Measurements from ENCODE around the gene CTIF. TPM values are rescaled to one million over a fixed set of nuclear protein-coding genes. Genes with fewer than 3 reads are reported as not detected.

Gene CTIF
- total and polyA plus RNA-seq, 2 experiments from 2014 or later = 8.6 to 14.4 TPM

DNA sequence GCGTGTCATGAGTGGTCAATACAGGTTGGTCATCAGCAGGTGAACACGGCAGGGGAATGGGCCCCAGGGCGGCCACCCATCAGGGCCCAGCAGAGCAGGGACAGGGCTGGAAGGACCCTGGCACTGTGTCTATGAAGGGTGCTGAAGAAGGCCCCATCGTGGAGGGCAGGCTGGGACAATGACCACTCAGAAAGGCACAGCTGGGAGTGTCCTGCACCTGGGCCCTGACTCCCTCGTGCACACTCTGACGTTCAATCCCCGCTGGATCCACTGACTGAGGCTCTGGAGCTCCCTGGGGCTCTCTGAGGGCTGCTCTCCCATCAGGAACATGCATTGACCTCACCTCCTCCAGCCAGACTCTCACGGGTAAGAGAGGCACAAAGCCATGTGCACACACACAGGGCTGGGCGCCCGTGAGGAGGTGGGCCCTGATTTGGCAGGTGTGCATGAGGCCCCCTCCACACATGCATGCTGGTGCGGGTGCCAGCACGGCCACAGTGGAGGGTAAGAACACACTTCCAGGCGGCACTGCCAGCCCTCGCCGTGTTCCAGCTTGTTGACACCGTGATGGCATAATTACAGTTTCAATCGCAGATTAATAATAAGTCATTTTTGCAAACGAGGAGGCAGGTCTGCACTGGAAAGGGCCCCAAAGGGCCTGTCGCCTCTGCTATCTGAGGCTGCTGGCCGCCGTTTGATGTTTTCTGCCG is 353.5 kb downstream of the CTIF start:
- no peak overlapping the region for H3K4me3 ChIP-seq
- no peaks in the 10 kb centered on the region for H3F3A ChIP-seq (replicated peaks; ENCODE audit: low read depth)
- no peaks in the 10 kb centered on the region for H4K20me1 ChIP-seq (replicated peaks; ENCODE audit: insufficient read depth)
- no peaks in the 10 kb centered on the region for H3K9me3 Mint-ChIP-seq
- no peaks in the 10 kb centered on the region for H3K9me2 ChIP-seq (ENCODE audit: insufficient read depth)
- H3K27me3 Mint-ChIP-seq (ENCODE audit: insufficient read depth, low read depth, poor library complexity) = peaks cover 10% of the 10 kb centered on the region
- H3K4me2 ChIP-seq = no peak overlapping the region
- no peak overlapping the region for H3K27ac Mint-ChIP-seq
- TF ChIP-seq EZH2phosphoT487 (IDR thresholded peaks at IDR 0.05; ENCODE audit: unreplicated experiment) = no peak
- TF ChIP-seq CREB1 (CRISPR knock-in tag; IDR thresholded peaks at IDR 0.05; ENCODE audit: low read depth) = no peak
- TF ChIP-seq STAT1 (IDR thresholded peaks at IDR 0.05; ENCODE audit: unreplicated experiment) = no peak
- TF ChIP-seq JUNB (IDR thresholded peaks at IDR 0.05; ENCODE audit: unreplicated experiment) = no peak
- TF ChIP-seq EZH2 (IDR thresholded peaks at IDR 0.05; ENCODE audit: low read depth, unreplicated experiment) = no peak
- TF ChIP-seq, protein P1, sequence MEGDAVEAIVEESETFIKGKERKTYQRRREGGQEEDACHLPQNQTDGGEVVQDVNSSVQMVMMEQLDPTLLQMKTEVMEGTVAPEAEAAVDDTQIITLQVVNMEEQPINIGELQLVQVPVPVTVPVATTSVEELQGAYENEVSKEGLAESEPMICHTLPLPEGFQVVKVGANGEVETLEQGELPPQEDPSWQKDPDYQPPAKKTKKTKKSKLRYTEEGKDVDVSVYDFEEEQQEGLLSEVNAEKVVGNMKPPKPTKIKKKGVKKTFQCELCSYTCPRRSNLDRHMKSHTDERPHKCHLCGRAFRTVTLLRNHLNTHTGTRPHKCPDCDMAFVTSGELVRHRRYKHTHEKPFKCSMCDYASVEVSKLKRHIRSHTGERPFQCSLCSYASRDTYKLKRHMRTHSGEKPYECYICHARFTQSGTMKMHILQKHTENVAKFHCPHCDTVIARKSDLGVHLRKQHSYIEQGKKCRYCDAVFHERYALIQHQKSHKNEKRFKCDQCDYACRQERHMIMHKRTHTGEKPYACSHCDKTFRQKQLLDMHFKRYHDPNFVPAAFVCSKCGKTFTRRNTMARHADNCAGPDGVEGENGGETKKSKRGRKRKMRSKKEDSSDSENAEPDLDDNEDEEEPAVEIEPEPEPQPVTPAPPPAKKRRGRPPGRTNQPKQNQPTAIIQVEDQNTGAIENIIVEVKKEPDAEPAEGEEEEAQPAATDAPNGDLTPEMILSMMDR (conservative IDR thresholded peaks at IDR 0.05; ENCODE audit: low read depth in 2 of 2) = no peak
- no peak for TF ChIP-seq POLR2AphosphoS5 (IDR thresholded peaks at IDR 0.05; ENCODE audit: low read depth)
- TF ChIP-seq NANOG (IDR thresholded peaks at IDR 0.05; ENCODE audit: borderline replicate concordance) = no peak
- TF ChIP-seq, protein P2, sequence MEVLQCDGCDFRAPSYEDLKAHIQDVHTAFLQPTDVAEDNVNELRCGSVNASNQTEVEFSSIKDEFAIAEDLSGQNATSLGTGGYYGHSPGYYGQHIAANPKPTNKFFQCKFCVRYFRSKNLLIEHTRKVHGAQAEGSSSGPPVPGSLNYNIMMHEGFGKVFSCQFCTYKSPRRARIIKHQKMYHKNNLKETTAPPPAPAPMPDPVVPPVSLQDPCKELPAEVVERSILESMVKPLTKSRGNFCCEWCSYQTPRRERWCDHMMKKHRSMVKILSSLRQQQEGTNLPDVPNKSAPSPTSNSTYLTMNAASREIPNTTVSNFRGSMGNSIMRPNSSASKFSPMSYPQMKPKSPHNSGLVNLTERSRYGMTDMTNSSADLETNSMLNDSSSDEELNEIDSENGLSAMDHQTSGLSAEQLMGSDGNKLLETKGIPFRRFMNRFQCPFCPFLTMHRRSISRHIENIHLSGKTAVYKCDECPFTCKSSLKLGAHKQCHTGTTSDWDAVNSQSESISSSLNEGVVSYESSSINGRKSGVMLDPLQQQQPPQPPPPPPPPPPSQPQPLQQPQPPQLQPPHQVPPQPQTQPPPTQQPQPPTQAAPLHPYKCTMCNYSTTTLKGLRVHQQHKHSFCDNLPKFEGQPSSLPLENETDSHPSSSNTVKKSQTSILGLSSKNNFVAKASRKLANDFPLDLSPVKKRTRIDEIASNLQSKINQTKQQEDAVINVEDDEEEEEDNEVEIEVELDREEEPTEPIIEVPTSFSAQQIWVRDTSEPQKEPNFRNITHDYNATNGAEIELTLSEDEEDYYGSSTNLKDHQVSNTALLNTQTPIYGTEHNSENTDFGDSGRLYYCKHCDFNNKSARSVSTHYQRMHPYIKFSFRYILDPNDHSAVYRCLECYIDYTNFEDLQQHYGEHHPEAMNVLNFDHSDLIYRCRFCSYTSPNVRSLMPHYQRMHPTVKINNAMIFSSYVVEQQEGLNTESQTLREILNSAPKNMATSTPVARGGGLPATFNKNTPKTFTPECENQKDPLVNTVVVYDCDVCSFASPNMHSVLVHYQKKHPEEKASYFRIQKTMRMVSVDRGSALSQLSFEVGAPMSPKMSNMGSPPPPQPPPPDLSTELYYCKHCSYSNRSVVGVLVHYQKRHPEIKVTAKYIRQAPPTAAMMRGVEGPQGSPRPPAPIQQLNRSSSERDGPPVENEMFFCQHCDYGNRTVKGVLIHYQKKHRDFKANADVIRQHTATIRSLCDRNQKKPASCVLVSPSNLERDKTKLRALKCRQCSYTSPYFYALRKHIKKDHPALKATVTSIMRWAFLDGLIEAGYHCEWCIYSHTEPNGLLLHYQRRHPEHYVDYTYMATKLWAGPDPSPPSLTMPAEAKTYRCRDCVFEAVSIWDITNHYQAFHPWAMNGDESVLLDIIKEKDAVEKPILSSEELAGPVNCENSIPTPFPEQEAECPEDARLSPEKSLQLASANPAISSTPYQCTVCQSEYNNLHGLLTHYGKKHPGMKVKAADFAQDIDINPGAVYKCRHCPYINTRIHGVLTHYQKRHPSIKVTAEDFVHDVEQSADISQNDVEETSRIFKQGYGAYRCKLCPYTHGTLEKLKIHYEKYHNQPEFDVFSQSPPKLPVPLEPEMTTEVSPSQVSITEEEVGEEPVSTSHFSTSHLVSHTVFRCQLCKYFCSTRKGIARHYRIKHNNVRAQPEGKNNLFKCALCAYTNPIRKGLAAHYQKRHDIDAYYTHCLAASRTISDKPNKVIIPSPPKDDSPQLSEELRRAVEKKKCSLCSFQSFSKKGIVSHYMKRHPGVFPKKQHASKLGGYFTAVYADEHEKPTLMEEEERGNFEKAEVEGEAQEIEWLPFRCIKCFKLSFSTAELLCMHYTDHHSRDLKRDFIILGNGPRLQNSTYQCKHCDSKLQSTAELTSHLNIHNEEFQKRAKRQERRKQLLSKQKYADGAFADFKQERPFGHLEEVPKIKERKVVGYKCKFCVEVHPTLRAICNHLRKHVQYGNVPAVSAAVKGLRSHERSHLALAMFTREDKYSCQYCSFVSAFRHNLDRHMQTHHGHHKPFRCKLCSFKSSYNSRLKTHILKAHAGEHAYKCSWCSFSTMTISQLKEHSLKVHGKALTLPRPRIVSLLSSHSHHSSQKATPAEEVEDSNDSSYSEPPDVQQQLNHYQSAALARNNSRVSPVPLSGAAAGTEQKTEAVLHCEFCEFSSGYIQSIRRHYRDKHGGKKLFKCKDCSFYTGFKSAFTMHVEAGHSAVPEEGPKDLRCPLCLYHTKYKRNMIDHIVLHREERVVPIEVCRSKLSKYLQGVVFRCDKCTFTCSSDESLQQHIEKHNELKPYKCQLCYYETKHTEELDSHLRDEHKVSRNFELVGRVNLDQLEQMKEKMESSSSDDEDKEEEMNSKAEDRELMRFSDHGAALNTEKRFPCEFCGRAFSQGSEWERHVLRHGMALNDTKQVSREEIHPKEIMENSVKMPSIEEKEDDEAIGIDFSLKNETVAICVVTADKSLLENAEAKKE (CRISPR knock-in tag; IDR thresholded peaks at IDR 0.05) = no peak
- TF ChIP-seq, protein P3, sequence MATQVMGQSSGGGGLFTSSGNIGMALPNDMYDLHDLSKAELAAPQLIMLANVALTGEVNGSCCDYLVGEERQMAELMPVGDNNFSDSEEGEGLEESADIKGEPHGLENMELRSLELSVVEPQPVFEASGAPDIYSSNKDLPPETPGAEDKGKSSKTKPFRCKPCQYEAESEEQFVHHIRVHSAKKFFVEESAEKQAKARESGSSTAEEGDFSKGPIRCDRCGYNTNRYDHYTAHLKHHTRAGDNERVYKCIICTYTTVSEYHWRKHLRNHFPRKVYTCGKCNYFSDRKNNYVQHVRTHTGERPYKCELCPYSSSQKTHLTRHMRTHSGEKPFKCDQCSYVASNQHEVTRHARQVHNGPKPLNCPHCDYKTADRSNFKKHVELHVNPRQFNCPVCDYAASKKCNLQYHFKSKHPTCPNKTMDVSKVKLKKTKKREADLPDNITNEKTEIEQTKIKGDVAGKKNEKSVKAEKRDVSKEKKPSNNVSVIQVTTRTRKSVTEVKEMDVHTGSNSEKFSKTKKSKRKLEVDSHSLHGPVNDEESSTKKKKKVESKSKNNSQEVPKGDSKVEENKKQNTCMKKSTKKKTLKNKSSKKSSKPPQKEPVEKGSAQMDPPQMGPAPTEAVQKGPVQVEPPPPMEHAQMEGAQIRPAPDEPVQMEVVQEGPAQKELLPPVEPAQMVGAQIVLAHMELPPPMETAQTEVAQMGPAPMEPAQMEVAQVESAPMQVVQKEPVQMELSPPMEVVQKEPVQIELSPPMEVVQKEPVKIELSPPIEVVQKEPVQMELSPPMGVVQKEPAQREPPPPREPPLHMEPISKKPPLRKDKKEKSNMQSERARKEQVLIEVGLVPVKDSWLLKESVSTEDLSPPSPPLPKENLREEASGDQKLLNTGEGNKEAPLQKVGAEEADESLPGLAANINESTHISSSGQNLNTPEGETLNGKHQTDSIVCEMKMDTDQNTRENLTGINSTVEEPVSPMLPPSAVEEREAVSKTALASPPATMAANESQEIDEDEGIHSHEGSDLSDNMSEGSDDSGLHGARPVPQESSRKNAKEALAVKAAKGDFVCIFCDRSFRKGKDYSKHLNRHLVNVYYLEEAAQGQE (IDR thresholded peaks at IDR 0.05; ENCODE audit: unreplicated experiment) = no peak
- TF ChIP-seq ZNF114 (CRISPR knock-in tag; IDR thresholded peaks at IDR 0.05) = no peak
- TF ChIP-seq, protein P4, sequence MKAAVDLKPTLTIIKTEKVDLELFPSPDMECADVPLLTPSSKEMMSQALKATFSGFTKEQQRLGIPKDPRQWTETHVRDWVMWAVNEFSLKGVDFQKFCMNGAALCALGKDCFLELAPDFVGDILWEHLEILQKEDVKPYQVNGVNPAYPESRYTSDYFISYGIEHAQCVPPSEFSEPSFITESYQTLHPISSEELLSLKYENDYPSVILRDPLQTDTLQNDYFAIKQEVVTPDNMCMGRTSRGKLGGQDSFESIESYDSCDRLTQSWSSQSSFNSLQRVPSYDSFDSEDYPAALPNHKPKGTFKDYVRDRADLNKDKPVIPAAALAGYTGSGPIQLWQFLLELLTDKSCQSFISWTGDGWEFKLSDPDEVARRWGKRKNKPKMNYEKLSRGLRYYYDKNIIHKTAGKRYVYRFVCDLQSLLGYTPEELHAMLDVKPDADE (IDR thresholded peaks at IDR 0.05) = no peak
- H3K27me3 ChIP-seq (ENCODE audit: insufficient read depth) = no peaks in the 10 kb centered on the region
- no peaks in the 10 kb centered on the region for H3K79me2 ChIP-seq (replicated peaks; ENCODE audit: insufficient read depth)
- no peak for ATAC-seq
- no peak overlapping the region for H3K27ac ChIP-seq (ENCODE audit: low read depth)
- H2AFZ ChIP-seq = no peak overlapping the region
- H3K4me3 Mint-ChIP-seq = no peak overlapping the region
- peaks cover 11% of the 10 kb centered on the region for H3K4me1 ChIP-seq (ENCODE audit: insufficient read depth)
- no peaks in the 10 kb centered on the region for H3K36me3 ChIP-seq (ENCODE audit: insufficient read depth)
- DNase-seq (ENCODE audit: low spot score) = no peak
- peaks cover 32% of the 10 kb centered on the region for H3K4me1 Mint-ChIP-seq
- no peaks in the 10 kb centered on the region for H3K36me3 Mint-ChIP-seq (ENCODE audit: low read depth)
